Activated T-cell treated with anti-CD3 and anti-CD28 coated beads for 4 hours (primary cell): ENCODE data around the gene FABP7.

Source experiments
- DNase-seq: peaks from one replicate; pipeline ENCODE4 v3.0.0-alpha.2; 2020

The FABP7 gene

DNA sequence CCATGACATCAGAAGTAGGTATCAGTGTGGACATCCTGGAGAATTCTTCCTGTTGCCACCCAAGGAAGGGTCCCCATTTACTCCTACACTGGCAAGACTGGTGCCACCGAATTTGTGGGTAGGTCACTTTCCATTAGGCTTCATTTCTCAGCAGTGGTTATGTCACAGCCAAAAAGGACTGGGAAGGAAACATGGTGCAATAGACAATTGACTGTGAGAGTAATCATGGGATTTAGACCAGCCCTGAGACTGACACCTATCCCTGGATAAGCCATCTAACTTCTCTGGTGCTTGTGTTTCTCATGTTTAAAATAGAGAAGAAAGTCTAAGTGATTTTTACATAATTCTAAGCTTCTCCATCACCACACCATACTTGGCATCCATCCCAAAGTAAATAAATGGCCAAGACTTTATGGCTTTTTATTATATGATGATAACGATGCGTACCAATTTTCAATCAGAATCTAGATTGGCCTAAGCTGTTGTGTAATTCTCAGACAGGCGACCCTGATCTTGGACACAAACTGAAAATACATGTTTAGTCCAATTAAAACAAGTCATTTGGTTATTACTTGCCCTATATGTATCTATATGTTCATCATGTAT is 19.7 kb downstream of the FABP7 start:
- no peak for DNase-seq

DNA sequence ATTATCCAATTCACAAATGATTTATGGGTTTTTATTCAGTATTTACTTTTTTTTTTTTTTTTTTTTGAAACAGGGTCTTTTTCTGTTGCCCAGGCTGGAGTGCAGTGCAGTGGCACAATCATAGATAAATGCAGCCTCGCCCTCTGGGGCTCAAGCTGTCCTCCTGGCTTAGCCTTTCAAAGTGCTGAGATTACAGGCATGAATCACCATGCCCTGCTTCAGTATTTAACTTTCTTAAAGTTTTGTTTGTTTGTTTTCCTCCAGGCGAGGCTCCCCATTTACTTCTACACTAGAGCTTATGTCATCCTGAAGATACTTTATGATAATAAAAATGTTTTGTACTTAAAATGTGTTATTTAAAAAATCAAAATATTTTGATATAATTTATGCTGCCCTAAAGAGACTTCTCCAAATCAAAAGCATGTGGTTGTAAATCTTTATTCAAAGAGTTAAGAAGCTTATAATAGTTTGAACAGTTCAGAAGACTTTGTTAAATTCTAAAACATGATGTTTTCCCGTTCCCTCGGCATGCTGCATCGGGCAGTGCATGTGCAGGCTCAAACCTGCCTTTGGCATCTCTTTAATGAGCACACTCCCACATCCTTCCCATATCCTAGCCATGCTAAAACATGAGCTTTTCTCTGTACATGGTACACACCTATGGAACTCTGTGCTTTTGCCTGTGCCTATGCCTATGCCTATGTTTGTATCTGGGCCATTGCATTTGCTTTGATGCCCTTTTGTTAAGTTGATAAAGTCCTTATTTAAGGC is 20.6 kb downstream of the FABP7 start:
- no peak for DNase-seq

GRCh38 chr6:122800906-122801305 is 21.4 kb downstream of the FABP7 start:
- no peak for DNase-seq

DNA sequence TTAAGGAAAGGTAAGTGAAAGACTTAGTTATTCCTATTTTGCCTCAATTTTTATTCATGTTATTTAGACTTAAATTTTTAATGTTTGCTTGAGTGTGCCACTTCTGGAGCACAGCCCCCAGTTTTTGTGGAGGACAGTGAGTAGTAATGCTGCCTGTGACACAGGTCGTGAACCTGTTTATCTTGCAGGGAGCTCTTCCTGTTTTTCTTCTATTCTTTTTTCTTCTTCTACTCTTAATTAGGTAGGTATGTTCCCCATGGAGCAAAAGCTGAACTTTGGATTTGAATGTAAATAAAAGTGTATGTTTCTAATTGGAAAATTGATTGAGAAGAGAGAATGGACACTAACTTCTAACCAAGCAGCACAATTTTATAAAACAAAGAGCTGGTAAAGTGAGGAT is 21.9 kb downstream of the FABP7 start:
- no peak for DNase-seq

GRCh38 chr6:122803171-122803661 is 23.7 kb downstream of the FABP7 start:
- DNase-seq = no peak

GRCh38 chr6:122804962-122805485 is 25.5 kb downstream of the FABP7 start:
- DNase-seq = no peak

GRCh38 chr6:122806291-122806690 is 26.8 kb downstream of the FABP7 start:
- no peak for DNase-seq

- DNase-seq = no peak
These were observed 28.8 kb downstream of the FABP7 start for GRCh38 chr6:122808121-122808885.

DNA sequence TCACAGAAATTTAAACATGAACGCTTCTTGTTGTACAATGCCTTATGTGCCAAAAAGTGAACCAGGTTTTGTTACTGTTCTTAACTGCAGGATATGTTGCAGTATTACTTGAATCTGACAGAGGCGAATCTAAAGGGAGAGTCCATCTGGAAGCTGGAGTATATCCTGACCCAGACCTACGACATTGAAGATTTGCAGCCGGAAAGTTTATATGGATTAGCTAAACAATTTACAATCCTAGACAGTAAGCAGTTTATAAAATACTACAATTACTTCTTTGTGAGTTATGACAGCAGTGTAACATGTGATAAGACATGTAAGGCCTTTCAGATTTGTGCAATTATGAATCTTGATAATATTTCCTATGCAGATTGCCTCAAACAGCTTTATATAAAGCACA is 29.5 kb downstream of the FABP7 start:
- no peak for DNase-seq

DNA sequence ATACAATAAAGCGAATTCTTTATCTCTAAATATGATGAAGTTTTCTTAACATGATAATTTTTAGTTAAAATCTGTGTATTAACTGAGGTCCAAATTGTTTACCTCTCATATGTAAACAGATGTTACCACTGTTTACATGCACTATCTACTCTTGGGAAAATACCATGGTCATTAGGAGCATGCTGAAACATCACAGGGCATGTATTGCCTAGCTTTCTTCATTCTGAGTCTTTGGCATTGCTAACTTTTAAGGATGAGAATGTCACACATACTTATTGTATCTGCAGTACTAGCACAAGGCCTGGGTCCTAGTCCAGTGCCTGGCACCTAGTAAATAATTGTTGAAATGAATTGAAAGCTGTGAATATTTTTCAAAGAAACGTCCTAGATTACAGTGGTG is 30.2 kb downstream of the FABP7 start:
- no peak for DNase-seq

- no peak for DNase-seq
These were observed 30.7 kb downstream of the FABP7 start for GRCh38 chr6:122810189-122810588.

GRCh38 chr6:122817358-122817757 is 37.8 kb downstream of the FABP7 start:
- no peak for DNase-seq

- no peak for DNase-seq
These were observed 38.2 kb downstream of the FABP7 start for GRCh38 chr6:122817766-122818165.

GRCh38 chr6:122818866-122819265 is 39.4 kb downstream of the FABP7 start:
- DNase-seq = no peak

GRCh38 chr6:122821095-122821494 is 41.6 kb downstream of the FABP7 start:
- DNase-seq = no peak

GRCh38 chr6:122825163-122825562 is 45.6 kb downstream of the FABP7 start:
- DNase-seq = no peak

DNA sequence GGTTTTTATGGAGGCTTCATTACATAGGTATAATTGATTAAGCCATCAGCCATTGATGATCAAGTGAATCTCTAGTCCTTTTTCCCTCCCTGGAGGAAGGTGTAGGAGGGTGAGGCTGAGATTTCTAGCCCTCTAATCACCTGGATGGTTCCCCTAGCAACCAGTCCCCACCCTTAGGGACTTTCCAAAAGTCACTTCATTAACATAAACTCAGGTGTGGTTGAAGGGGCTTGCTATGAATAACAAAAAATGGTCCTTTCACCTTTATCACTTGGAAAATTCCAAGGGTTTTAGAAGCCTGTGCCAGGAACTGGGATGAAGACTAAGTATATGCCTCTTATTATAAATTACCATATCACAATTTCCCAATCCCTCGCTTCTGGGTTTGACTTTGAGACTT is 49.9 kb downstream of the FABP7 start:
- DNase-seq = no peak

DNA sequence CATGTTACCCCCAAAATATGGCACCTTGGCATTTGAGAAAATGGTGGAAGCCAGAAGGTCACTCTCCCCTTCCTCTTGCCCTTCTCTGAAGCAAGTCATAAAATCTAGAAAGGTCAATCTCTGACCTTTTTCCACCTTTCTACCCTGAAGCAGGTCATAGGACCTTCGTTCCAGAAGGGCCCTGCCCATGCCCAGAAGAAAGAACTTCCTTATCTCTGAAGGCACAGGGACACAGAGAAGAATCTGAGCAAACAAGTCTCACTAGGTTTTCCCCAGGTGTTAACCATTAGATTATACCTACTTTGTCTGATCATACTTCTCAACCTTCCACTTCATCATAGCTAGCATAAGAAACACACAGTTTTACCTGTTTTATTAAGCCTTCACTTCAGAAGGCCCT is 52.0 kb downstream of the FABP7 start:
- no peak for DNase-seq

GRCh38 chr6:122832459-122832858 is 52.9 kb downstream of the FABP7 start:
- DNase-seq = no peak

GRCh38 chr6:122833021-122833491 is 53.5 kb downstream of the FABP7 start:
- no peak for DNase-seq
